ENCODE results near the gene MAPKAPK5. TPM values are rescaled to one million over a fixed set of nuclear protein-coding genes. Genes with fewer than 3 reads are reported as not detected.
A peak's percentile ranks its signal among the peaks of the same experiment; 100 is the strongest.

The MAPKAPK5 gene
- total and polyA plus RNA-seq, 2 of the 13 experiments (the other 11 are each of a cell fraction or from before 2014, with no cell fraction given): 43.2 to 58.2 TPM

DNA sequence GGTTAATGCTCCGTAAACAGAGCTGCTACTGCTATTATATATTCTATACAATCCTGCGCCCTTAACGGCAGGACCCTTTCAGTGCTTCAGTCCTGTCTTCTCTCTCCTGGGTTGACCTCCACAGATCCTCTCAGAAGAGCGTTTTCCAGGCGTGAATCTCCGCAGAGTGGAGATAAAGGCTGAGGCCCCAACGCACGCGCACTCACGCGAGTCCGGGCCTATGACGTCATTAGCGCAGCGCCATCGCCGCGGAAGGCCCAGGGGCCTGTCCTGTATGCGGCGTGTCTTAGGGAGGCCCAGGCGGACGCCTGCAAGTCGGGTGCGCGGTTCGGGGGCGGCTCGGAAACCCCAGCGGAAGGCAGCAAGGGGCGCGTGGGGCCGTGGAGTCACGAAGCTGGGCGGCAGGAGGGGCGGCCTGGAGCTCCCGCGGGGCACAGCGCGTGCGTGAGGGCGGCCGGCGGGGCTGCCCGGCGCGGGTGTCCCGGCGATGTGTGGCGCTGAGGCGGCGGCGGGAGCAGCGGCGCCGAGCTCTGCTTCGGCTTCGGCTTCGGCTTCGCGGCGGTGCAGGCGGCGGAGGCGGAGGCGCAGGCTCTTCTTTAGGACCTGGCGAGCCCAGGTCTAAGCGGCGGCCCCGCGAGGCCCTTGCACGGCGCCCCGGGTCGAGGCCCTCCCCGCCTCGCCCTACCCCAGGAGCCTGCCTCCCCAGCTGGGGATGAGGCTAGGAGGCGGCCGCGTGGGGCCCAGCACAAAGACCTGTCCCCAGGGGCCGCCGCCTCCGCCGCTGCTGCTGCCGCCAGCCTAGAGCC lies at the start of gene MAPKAPK5 (continued):
- TF ChIP-seq, protein P1, sequence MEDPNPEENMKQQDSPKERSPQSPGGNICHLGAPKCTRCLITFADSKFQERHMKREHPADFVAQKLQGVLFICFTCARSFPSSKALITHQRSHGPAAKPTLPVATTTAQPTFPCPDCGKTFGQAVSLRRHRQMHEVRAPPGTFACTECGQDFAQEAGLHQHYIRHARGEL (CRISPR knock-in tag; IDR thresholded peaks at IDR 0.05): 0 out of 2 replicates have a peak, but pooled peaks have one; percentile 86
- TF ChIP-seq NCOR1 (IDR thresholded peaks at IDR 0.05; ENCODE audit: borderline replicate concordance, low read length) (no peak), FOXC1 (CRISPR knock-in tag; IDR thresholded peaks at IDR 0.05; ENCODE audit: borderline replicate concordance) (peak; percentile 63; the same call in 1 of the 2 replicates), ZKSCAN5 (CRISPR knock-in tag; IDR thresholded peaks at IDR 0.05) (no peak), ZNF10 (CRISPR knock-in tag; IDR thresholded peaks at IDR 0.05; ENCODE audit: borderline replicate concordance, low read depth) (no peak), E2F5 (CRISPR knock-in tag; conservative IDR thresholded peaks at IDR 0.05) (no peak; the same call in 1 of the 2 replicates), KDM1A (CRISPR knock-in tag; IDR thresholded peaks at IDR 0.05) (no peak), SP1 (IDR thresholded peaks at IDR 0.05) (no peak), SP1 (CRISPR knock-in tag; IDR thresholded peaks at IDR 0.05) (peak; percentile 57), TMF1 (CRISPR knock-in tag; IDR thresholded peaks at IDR 0.05; ENCODE audit: low read depth) (no peak; the same call in 1 of the 2 replicates), ZNF256 (CRISPR knock-in tag; conservative IDR thresholded peaks at IDR 0.05) (peak; percentile 17; the same call in 1 of the 2 replicates), ERF (CRISPR knock-in tag; IDR thresholded peaks at IDR 0.05) (peak; percentile 93), ARHGAP35 (CRISPR knock-in tag; IDR thresholded peaks at IDR 0.05; ENCODE audit: borderline replicate concordance) (no peak), NFAT5 (CRISPR knock-in tag; IDR thresholded peaks at IDR 0.05) (no peak), ZGPAT (CRISPR knock-in tag; IDR thresholded peaks at IDR 0.05) (peak; percentile 90; the same call in 1 of the 2 replicates), ISX (CRISPR knock-in tag; conservative IDR thresholded peaks at IDR 0.05) (no peak), EP300 (IDR thresholded peaks at IDR 0.05; ENCODE audit: low read depth in 2 of 2, low read length in 2 of 2) (0 out of 4 replicates have a peak, but pooled peaks of 1 of the 2 experiments have one; percentile 12), EP300 (CRISPR knock-in tag; IDR thresholded peaks at IDR 0.05; ENCODE audit: borderline replicate concordance) (peak; percentile 53; the same call in 1 of the 2 replicates)

Data from HepG2 (cell line).